ENCODE measurements around the gene ZNF653. TPM values are rescaled to one million over a fixed set of nuclear protein-coding genes. Genes with fewer than 3 reads are reported as not detected.
A peak's percentile ranks its signal among the peaks of the same experiment; 100 is the strongest.
"Not testable (repeated sequence)": the region's sequence is repeated elsewhere in the genome, so short reads cannot be mapped to it uniquely, and the experiment has no call there.

ZNF653 gene
- total RNA-seq, 1 donor from 2014 or later = 13.4 TPM

DNA sequence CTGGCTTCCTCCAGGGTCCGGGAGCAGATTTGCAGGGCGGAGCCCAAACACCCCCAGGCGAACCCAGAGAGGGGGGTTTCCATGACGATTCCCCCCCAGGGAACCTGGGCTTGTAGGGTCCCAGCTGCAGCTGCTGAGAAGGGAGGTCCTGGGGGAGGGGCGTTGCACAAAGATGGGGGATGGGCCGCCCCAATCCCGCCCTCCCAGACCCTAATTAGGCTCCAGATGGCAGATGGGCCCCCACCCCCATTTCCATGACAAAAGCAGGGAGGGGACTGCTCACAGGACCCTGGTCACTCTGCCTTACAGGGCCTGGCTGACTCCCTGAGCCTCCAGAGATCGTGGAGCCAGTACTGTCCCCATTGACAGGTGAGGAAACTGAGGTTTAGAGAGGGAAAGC is 40.0 kb downstream of the ZNF653 start:
- Mint-ChIP-seq H3K27me3 (peaks cover 3% of the 10 kb centered on the region), H3K9me3 (no peaks in the 10 kb centered on the region), H3K27ac (no peak overlapping the region), H3K4me1 (ENCODE audit: unreplicated experiment) (no peaks in the 10 kb centered on the region), H3K4me3 (no peak overlapping the region), H3K36me3 (no peaks in the 10 kb centered on the region)
- TF ChIP-seq CTCF (conservative IDR thresholded peaks at IDR 0.05) = no peak
- no peak for DNase-seq (ENCODE audit: extremely low spot score, unreplicated experiment)

DNA sequence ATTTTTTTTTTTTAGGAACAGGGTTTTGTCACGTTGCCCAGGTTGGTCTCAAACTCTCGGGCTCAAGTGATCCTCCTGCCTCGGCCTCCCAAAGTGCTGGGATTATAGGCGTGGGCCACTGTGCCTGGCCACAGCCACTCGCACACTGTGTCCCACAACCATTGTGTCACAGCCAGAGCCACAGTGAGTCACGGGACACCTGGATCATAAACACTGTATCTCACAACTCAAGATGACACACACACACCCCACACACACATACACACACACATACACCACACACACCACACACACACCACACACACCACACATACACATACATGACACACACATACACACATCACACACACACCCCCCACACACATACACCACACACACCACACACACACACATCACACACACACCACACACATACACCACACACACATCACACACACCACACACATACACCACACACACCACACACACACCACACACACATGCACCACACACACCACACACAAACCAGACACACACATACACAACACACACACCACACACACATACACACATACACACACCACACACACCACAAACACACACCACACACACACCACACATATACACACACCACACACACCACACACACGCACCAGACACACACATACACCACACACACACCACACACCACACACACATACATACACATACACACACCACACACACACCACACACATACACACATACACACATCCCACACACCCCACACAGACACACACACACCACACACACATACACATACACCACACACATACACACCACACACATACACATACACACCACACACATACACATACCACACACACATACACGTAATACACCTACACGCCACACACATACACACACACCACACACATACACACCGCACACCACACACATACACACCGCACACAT is 41.0 kb downstream of the ZNF653 start:
- Mint-ChIP-seq H3K4me3 (no peak overlapping the region), H3K27ac (no peak overlapping the region), H3K4me1 (ENCODE audit: unreplicated experiment) (no peaks in the 10 kb centered on the region), H3K36me3 (no peaks in the 10 kb centered on the region), H3K27me3 (peaks cover 3% of the 10 kb centered on the region), H3K9me3 (no peaks in the 10 kb centered on the region)
- TF ChIP-seq CTCF (conservative IDR thresholded peaks at IDR 0.05) = no peak
- DNase-seq (ENCODE audit: extremely low spot score, unreplicated experiment) = no peak

DNA sequence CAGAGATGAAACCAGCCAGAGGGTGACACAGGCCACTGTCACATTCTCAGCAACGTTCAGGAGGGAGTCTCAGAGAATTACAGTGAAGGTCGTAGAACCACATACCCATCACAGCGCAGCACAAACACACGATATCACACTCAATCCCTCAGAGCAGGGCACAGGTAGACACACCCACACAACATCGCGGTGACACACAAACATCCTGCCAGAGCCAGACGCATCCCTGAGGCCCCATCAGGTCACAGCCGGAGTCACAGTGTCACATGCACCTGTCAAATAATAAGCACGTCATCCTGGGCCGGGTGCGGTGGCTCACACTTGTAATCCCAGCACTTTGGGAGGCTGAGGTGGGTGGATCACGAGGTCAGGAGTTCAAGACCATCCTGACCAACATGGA is 42.2 kb downstream of the ZNF653 start:
- Mint-ChIP-seq H3K27ac (no peak overlapping the region), H3K4me3 (no peak overlapping the region)
- no peak for DNase-seq (ENCODE audit: extremely low spot score, unreplicated experiment)

DNA sequence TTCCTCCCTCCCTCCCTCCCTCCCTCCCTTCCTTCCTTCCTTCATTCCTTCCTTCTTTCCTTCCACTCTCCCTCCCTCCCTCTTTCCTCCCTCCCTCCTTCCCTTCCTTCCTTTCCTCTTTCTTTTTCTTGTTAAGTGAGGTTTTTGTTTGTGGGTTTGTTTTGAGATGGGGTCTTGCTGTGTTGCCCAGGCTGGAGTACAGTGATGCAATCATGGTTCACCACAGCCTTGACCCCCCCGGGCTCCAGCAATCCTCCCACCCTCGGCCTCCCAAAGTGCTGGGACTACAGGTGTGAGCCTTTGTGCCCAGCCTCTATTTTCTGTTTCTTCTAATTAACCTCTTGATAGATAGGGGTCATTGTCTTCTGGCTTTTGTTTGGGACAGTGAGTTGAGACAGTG is 44.2 kb downstream of the ZNF653 start:
- Mint-ChIP-seq H3K27ac (no peak overlapping the region), H3K27me3 (peaks cover 3% of the 10 kb centered on the region), H3K4me1 (ENCODE audit: unreplicated experiment) (no peaks in the 10 kb centered on the region), H3K36me3 (no peaks in the 10 kb centered on the region), H3K9me3 (no peaks in the 10 kb centered on the region), H3K4me3 (no peak overlapping the region)
- no peak for TF ChIP-seq CTCF (conservative IDR thresholded peaks at IDR 0.05)
- no peak for DNase-seq (ENCODE audit: extremely low spot score, unreplicated experiment)

More for the DNA sequence above, 42.2 kb downstream of the ZNF653 start:
- no peak for TF ChIP-seq CTCF (conservative IDR thresholded peaks at IDR 0.05)
- Mint-ChIP-seq H3K9me3 (no peaks in the 10 kb centered on the region), H3K36me3 (no peaks in the 10 kb centered on the region), H3K4me1 (ENCODE audit: unreplicated experiment) (no peaks in the 10 kb centered on the region), H3K27me3 (peaks cover 5% of the 10 kb centered on the region)

DNA sequence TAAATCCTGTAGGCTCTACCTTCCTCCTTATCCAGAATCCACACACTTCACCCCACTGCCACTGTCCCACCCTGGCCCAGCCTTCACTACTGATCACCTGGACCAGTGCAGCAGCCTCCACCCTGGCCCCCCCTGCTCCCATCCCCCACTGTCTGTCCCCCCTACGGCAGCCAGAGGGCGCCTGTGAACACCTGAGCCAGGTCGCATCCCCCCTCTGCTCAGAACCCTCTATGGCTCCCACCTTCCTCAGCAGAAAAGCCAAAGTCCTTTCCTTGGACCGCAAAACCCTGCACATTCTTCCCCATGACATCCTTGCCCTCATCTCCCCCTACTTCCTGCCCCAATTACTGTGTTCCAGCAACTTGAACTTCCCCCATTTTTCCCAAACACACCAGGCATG is 45.4 kb downstream of the ZNF653 start:
- Mint-ChIP-seq H3K4me3 (no peak overlapping the region), H3K4me1 (ENCODE audit: unreplicated experiment) (no peaks in the 10 kb centered on the region), H3K9me3 (no peaks in the 10 kb centered on the region), H3K36me3 (no peaks in the 10 kb centered on the region), H3K27me3 (peaks cover 3% of the 10 kb centered on the region), H3K27ac (no peak overlapping the region)
- no peak for DNase-seq (ENCODE audit: extremely low spot score, unreplicated experiment)
- peak; percentile 36 for TF ChIP-seq CTCF (conservative IDR thresholded peaks at IDR 0.05)

DNA sequence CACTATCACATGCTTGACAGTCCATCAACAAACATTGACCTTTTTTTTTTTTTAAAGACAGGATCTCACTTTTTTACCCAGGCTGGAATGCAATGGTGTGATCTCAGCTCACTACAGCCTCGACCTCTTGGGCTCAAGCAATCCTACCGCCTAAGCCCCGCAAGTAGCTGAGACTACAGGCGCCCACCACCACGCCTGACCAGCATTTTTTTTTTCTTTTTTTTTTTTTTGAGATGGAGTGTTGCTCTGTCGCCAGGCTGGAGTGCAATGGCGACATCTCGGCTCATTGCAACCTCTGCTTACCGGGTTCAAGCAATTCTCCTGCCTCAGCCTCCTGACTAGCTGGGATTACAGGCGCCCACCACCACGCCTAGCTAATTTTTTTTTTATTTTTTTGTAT is 46.7 kb downstream of the ZNF653 start:
- not testable (repeated sequence) for DNase-seq (ENCODE audit: extremely low spot score, unreplicated experiment); H3K9me3 Mint-ChIP-seq; H3K4me1 Mint-ChIP-seq (ENCODE audit: unreplicated experiment); H3K27ac Mint-ChIP-seq; H3K4me3 Mint-ChIP-seq; H3K36me3 Mint-ChIP-seq; H3K27me3 Mint-ChIP-seq

Measured in type B pancreatic cell (in vitro differentiated cells).